Esophagus squamous epithelium (tissue), 4 donors: ENCODE data around the gene OR13C5.

Experiments
- POLR2A ChIP-seq, 4 donors: fragments of 450-650 bp; IDR thresholded peaks; one replicate each; pipeline ENCODE4 v1.6.1; 2017; ENCODE audit warnings: antibody characterized with exemption in 4 of 4, mild to moderate bottlenecking in 4 of 4, moderate library complexity in 3 of 4
- TF ChIP-seq, protein P1 (sequence below), 6 experiments: fragments of 450-650 bp in 4 of 6; fragments of 200-600 bp in 2 of 6; sonication (generic) in 2 of 6; IDR thresholded peaks; one replicate each; pipeline ENCODE4 v1.5.1; 2016 to 2019; ENCODE audit warnings: antibody characterized with exemption in 6 of 6, mild to moderate bottlenecking in 4 of 6, moderate library complexity in 4 of 6

DNA sequence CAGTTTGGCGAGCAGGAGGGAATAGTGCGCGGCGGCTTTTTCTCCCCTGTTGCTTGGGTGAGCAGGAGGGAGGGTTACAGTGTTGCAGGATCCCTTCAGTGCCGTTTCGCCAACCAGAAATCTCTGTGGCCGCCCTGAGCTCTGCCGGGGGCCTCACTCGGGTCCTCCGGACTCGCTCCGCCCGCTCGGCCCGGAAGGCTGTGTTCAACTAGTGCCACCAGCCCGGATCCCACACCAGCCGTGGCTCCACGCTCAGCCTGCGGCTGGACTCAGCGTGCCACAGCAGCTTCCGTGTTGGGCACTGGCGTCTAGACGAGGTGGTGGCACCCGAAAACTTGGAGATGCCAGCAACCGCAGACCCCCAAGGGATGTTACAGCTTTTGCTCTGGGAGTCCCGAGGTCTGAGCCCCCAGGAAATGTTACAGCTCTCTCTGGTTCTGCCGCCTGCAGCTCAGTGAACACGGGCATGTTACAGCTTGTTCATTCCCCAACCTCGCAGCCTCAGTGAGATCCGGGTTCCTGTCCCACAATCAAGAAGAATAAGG, 34.8 kb upstream of the OR13C5 start:
- TF ChIP-seq, protein P1, sequence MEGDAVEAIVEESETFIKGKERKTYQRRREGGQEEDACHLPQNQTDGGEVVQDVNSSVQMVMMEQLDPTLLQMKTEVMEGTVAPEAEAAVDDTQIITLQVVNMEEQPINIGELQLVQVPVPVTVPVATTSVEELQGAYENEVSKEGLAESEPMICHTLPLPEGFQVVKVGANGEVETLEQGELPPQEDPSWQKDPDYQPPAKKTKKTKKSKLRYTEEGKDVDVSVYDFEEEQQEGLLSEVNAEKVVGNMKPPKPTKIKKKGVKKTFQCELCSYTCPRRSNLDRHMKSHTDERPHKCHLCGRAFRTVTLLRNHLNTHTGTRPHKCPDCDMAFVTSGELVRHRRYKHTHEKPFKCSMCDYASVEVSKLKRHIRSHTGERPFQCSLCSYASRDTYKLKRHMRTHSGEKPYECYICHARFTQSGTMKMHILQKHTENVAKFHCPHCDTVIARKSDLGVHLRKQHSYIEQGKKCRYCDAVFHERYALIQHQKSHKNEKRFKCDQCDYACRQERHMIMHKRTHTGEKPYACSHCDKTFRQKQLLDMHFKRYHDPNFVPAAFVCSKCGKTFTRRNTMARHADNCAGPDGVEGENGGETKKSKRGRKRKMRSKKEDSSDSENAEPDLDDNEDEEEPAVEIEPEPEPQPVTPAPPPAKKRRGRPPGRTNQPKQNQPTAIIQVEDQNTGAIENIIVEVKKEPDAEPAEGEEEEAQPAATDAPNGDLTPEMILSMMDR (IDR thresholded peaks at IDR 0.05), result no peak
- TF ChIP-seq POLR2A (IDR thresholded peaks at IDR 0.05), result no peak
